ENCODE results near the gene GNAT1. TPM values are rescaled to one million over a fixed set of nuclear protein-coding genes. Genes with fewer than 3 reads are reported as not detected.

GNAT1 gene
- total RNA-seq, 1 donor from 2014 or later, result not detected

- no peak for DNase-seq (ENCODE audit: low read depth, low spot score)
- no peaks in the 10 kb centered on the region for H3K27me3 Mint-ChIP-seq (ENCODE audit: low read depth)
- H3K4me3 Mint-ChIP-seq, result no peak overlapping the region
- H3K9me3 Mint-ChIP-seq, result no peaks in the 10 kb centered on the region
- H3K4me1 Mint-ChIP-seq, result peaks cover 27% of the 10 kb centered on the region
- no peaks in the 10 kb centered on the region for H3K36me3 Mint-ChIP-seq (ENCODE audit: low read depth)
- TF ChIP-seq CTCF (conservative IDR thresholded peaks at IDR 0.05), result no peak
- H3K27ac Mint-ChIP-seq (ENCODE audit: unreplicated experiment), result no peak overlapping the region
Observed at GRCh38 chr3:50167841-50168209, 23.6 kb upstream of the GNAT1 start.

GRCh38 chr3:50168388-50168787 lies 23.0 kb upstream of the GNAT1 start:
- Mint-ChIP-seq H3K27me3 (ENCODE audit: low read depth) (no peaks in the 10 kb centered on the region), H3K36me3 (ENCODE audit: low read depth) (no peaks in the 10 kb centered on the region), H3K4me1 (peaks cover 27% of the 10 kb centered on the region), H3K9me3 (no peaks in the 10 kb centered on the region), H3K27ac (ENCODE audit: unreplicated experiment) (no peak overlapping the region), H3K4me3 (no peak overlapping the region)
- TF ChIP-seq CTCF (conservative IDR thresholded peaks at IDR 0.05), result no peak
- no peak for DNase-seq (ENCODE audit: low read depth, low spot score)

GRCh38 chr3:50168791-50169190 lies 22.6 kb upstream of the GNAT1 start:
- no peak overlapping the region for H3K27ac Mint-ChIP-seq (ENCODE audit: unreplicated experiment)
- H3K9me3 Mint-ChIP-seq, result no peaks in the 10 kb centered on the region
- DNase-seq (ENCODE audit: low read depth, low spot score), result no peak
- H3K4me3 Mint-ChIP-seq, result no peak overlapping the region
- TF ChIP-seq CTCF (conservative IDR thresholded peaks at IDR 0.05), result no peak
- H3K27me3 Mint-ChIP-seq (ENCODE audit: low read depth), result no peaks in the 10 kb centered on the region
- peaks cover 27% of the 10 kb centered on the region for H3K4me1 Mint-ChIP-seq
- H3K36me3 Mint-ChIP-seq (ENCODE audit: low read depth), result no peaks in the 10 kb centered on the region

GRCh38 chr3:50169232-50169832 lies 22.1 kb upstream of the GNAT1 start:
- Mint-ChIP-seq H3K4me3 (no peak overlapping the region), H3K4me1 (peaks cover 27% of the 10 kb centered on the region), H3K36me3 (ENCODE audit: low read depth) (no peaks in the 10 kb centered on the region), H3K9me3 (no peaks in the 10 kb centered on the region), H3K27me3 (ENCODE audit: low read depth) (no peaks in the 10 kb centered on the region), H3K27ac (ENCODE audit: unreplicated experiment) (no peak overlapping the region)
- no peak for TF ChIP-seq CTCF (conservative IDR thresholded peaks at IDR 0.05)
- no peak for DNase-seq (ENCODE audit: low read depth, low spot score)

- no peaks in the 10 kb centered on the region for H3K27me3 Mint-ChIP-seq (ENCODE audit: low read depth)
- no peak overlapping the region for H3K4me3 Mint-ChIP-seq
- H3K36me3 Mint-ChIP-seq (ENCODE audit: low read depth), result no peaks in the 10 kb centered on the region
- DNase-seq (ENCODE audit: low read depth, low spot score), result no peak
- peaks cover 27% of the 10 kb centered on the region for H3K4me1 Mint-ChIP-seq
- no peak overlapping the region for H3K27ac Mint-ChIP-seq (ENCODE audit: unreplicated experiment)
- H3K9me3 Mint-ChIP-seq, result no peaks in the 10 kb centered on the region
- no peak for TF ChIP-seq CTCF (conservative IDR thresholded peaks at IDR 0.05)
Observed at GRCh38 chr3:50169858-50170257, 21.6 kb upstream of the GNAT1 start.

Measured in neural crest cell (in vitro differentiated cells).